GM12865 (cell line): ENCODE data around the gene PSD2.

ENCODE experiments used
- DNase-seq: peaks from one replicate; pipeline ENCODE4 v3.0.0; 2010; ENCODE audit warnings: low read depth
- H3K4me3 ChIP-seq: 2 replicates; pipeline ENCODE4 v1.5.1; 2011; ENCODE audit warnings: mild to moderate bottlenecking, low read depth, low read length, control low read depth
- TF ChIP-seq, protein P1 (sequence below): IDR thresholded peaks from 2 replicates; pipeline ENCODE4 v1.5.1; 2011; ENCODE audit warnings: low read length, control low read depth, low read depth, inconsistent platforms; ENCODE audit not compliant: insufficient read depth; ENCODE audit errors: missing control alignments

Gene PSD2

DNA sequence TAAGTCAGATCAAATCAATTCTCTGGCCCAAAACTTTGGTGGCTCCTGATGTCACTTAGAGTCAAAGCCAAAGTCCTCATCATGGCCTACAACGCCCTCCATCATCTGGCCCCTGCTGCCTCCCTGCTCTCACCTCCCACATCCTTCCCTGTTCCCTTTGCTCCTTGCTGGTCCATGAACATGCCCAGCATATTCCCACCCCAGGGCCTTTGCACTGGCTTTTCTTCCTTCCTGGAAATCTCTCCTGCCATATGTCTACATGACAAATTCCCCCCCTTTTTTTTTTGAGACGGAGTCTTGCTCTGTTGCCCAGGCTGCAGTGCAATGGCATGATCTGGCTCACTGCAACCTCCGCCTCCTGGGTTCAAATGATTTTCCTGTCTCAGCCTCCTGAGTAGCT, 11.1 kb upstream of the PSD2 start:
- TF ChIP-seq, protein P1, sequence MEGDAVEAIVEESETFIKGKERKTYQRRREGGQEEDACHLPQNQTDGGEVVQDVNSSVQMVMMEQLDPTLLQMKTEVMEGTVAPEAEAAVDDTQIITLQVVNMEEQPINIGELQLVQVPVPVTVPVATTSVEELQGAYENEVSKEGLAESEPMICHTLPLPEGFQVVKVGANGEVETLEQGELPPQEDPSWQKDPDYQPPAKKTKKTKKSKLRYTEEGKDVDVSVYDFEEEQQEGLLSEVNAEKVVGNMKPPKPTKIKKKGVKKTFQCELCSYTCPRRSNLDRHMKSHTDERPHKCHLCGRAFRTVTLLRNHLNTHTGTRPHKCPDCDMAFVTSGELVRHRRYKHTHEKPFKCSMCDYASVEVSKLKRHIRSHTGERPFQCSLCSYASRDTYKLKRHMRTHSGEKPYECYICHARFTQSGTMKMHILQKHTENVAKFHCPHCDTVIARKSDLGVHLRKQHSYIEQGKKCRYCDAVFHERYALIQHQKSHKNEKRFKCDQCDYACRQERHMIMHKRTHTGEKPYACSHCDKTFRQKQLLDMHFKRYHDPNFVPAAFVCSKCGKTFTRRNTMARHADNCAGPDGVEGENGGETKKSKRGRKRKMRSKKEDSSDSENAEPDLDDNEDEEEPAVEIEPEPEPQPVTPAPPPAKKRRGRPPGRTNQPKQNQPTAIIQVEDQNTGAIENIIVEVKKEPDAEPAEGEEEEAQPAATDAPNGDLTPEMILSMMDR, result no peak
- no peak overlapping the region for H3K4me3 ChIP-seq
- no peak for DNase-seq

DNA sequence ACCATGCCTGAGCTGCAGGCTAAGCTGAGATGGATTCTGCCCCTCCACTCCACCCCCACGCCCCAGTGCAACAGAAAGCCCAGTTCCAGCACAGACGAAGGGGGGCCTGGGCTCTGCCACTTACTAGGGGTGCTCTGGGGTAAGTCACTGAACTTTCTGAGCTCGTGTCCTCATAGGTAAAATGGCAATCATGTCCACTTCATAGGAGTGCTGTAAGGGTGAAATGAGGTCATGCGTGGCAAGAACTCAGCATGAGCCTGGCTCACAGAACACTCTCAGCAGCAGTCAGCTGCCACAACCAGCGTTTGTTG, 8.4 kb upstream of the PSD2 start:
- H3K4me3 ChIP-seq, result no peak overlapping the region
- TF ChIP-seq, protein P1, result no peak

DNA sequence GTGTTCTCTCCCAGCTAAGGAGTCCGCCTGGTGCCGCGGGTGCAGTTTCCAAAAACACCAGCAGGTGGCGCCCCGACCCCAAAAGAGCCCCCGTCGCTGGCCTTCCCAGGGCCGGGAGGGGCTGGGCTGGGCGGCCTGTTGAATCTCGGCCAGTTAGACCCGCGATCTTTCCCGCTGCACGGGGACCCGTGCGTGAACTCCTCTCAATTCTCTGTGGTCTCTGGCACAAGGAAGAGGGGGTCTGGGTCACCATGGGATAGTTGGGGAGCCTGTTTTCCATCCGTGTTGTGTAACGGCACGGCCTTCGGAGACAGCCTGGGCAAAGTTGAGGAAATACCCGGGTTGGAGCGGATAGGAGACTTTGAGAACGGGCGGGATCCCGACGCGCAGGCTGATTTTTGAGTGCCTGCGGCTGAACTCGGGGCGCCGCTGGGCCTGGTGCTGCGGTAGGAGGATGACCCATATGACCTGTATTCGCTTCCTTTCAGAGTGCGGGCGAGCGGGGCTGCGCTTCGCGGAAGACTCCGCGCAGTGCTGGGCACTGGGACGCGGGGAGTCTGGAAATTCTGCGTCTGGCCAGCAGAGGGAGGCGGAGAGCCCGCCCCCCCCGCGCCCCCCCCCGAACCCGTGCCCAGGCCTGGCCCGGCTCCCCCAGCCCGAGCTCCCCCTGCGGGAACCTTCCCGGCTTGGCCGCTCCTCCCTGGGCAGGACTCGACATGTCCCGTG, 7.9 kb upstream of the PSD2 start:
- TF ChIP-seq, protein P1, result peak; percentile 89
- H3K4me3 ChIP-seq, result peak overlapping the region; percentile 68
- DNase-seq, result peak; percentile 86

More for the DNA sequence above, 8.4 kb upstream of the PSD2 start:
- no peak for DNase-seq

DNA sequence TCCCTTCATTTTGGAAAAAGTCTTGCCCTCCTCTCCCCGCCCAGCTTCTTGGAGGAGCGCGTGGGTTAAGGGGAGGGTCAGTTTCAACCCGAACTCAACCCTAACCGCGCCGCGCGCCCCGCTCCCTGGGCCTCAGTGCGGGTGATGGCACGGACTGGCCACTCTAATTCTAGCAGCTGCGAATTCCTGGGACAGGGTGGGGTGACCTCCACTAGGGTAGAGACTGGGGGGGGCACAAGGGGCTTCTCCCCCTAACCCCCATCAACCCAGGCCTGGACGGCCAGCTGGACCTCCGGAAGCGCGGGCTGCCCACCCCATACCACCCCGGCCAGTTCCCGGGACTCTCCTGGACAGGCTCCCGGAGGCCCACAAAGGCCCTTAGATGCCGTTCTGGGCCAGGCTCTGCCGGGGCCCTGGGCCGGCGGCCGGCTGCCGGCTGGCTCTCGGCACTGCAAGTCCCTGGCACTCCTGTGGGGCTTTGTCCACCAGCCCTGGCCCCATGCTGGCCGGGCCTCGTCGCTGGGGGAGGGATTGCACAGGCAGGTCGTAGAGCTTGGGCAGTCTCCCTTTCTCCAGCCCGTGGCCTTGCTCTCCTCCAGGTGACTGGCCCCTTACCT, 7.2 kb upstream of the PSD2 start:
- TF ChIP-seq, protein P1, result no peak
- no peak overlapping the region for H3K4me3 ChIP-seq
- DNase-seq, result no peak

DNA sequence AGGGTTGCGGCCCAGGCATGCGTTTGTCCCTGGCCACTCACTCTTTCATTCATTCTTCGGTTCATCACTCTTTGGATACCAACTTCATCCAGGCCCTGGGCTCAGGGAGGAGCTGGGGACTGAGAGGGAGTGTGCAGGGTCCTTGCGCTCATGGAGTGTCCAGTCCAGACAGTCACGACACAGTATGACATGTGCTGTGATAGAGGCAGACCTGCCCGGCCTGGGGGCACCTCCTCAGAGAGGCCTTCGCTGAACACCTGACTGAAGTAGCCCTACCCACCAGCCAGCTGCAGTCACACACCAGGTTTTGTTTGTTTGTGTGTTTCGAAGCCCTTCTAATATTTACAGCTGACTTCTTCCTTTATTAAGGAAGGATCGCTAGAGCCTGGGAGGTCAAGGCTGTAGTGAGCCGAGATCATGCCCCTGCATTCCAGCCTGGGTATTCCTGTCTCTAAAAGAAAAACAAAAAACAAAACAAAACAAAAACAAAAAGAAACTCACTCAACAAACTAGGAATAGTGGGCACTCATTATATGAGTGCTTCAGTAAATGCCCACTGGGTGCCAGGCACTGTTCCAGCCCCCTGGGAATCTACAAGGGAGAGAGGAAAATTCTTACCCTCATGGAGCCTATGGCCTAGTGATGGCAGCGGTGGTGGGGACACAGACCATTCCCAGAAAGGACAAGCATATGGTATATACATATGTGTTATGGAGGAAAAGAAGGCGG, 6.3 kb upstream of the PSD2 start:
- TF ChIP-seq, protein P1, result no peak
- H3K4me3 ChIP-seq, result no peak overlapping the region
- DNase-seq, result no peak

DNA sequence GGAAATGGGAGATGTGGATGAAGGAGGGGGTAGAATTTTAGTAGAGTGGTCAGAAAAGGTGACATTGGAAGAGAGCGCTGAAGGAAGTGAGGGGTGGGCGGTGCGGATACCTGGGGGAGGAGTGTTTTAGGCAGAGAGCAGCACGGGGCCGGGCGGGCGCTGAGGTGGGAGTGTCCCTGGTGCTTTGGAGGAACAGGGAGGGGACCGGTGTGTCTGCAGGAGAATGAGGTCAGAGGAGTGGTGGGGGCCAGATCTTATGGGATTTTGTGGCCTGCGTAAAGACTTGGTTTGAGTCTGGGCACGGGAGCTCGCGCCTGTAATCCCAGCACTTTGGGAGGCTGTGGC, 5.8 kb upstream of the PSD2 start:
- no peak for DNase-seq
- no peak overlapping the region for H3K4me3 ChIP-seq
- TF ChIP-seq, protein P1, result no peak
